Measurements from ENCODE around the gene AFAP1.

AFAP1 gene

DNA sequence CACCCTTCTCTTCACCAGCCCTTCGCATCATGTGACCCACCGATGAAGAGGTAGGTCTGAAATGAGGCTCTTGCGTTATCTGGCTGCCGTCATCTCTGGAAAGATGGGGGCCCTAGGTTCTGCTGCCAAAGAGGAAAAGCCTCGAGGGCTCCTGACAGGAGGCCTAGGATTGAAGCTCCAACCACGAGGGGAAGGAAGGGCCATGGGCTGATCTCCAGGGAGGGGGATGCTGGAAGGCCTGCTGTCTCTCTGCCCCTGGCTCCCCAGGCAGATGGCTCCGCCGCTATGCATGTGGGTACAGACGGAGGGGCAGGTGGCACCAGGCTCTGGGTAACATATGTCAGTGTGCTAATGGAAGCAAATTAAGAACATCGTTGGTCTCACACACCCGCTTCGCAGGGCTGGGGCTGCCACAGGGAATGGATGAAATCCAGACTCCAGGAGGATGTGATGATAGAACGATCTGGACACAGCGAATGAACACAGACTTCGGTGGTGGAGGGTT is 44.9 kb downstream of the AFAP1 start:
- DNase-seq (ENCODE audit: low read depth in 2 of 2, low spot score in 1 of 2): no peak

DNA sequence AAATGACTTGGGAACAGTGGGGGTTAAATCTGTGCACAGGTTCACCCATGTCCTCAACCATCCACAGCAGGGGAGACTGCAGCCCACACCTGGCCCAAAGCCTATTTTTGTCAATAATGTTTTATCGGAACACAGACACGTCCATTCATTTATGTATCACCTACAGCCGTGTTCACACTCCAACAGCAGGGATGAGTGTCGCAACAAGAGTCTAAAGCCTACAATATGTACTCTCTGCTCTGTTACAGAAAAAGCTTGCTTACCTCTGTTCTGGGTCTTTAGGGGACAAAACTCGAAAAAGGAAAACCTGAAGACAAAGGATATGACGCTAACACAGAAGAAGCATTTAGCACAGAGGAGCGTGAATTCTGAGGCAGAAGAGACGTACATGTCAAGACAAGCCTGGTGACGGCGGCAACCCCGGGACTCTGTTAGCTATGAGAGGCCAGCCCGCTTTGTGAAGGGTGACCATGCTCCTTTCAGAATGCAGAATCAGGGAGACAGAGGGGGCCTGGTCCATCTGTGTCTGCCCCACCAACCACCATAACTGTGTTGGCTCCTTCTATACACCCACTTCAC is 45.5 kb downstream of the AFAP1 start:
- no peak for DNase-seq (ENCODE audit: low read depth in 2 of 2, low spot score in 1 of 2)

DNA sequence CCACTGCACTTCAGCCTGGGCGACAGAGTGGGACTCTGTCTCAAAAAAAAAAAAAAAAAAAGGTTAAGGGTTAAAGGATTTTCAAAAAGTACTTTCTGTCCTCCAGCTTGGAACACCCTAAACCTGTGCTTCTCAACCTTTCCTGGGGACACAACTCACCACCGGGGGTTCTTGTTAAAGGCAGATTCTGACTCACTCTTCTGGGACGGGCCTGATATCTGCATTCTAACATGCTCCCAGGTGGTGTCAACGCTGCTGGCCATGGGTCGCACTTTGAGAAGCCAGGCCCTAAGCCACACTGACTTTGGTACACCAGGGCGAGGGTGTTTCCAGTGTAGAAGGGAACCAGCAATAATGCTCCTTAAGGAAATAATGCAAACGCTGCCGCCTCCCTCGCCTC is 46.1 kb downstream of the AFAP1 start:
- DNase-seq (ENCODE audit: low read depth in 2 of 2, low spot score in 1 of 2): no peak

DNA sequence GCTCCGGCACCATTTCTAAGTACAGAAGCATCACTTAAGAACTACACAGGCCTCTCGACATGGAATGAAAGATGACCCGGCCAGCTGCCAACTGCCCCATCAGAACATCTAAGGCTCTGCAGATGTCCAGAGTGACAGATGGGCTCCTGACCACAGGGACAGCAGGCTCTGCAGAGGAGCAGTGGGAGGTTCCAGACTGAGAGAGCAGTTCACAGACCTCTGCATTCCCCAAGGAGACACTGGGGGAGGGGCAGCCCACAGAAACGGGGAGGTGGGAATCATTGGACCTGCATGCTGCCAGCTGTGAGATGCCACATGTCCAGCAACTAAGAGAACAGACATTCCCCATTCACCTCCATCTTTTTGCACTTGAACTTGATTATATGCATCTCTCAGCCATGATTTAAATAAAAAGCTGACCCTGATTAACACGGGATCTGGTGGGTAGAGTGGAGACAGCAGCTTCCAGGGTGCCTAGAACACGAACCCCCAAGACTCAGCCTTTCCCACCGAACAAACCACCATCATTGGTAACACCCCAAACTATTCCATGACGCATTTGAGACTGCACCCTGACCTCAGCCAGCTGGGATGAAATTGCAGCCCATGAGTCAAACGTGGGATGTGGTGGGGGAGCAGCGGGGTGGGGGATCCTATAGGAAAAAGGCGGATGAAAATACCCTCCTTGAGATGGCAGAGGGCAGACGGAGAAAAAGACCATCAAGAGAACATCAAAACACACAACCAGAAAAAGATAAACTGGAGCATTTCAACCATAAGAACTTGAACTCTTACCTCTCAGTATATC is 47.2 kb downstream of the AFAP1 start:
- no peak for DNase-seq (ENCODE audit: low read depth in 2 of 2, low spot score in 1 of 2)

DNA sequence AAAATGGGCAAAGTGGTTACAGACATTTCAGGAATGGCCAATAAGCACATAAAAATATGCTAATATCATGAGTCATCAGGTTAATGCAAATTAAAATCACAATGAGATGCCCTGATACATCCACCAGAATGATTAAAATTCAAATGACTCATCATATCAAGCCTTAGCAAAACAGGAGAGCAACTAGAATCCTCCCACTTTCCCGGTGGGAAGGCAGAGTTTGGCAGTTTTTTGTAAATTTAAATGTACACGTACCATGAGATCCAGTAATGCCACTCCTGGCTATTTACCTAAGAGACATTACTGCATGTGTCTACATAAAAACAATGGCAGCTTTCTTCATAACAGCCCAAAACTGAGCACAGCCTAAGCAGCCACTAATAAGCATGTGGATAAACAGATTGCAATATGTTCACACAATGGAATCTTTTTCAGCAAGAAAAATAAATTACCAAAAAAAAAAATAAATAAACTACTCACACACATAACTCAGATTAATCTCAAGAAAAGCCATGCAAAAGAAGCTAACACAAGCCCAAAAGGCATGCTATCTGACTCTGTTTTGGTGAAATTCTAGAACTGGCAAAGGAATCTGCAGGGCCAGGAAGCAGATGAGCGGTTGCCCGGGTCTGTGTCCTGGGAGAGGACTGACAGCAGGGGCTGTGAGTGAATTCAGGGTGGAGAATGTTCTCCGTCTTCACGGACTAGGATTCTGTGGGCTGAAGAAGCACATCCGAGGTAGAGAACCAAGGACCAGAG is 48.8 kb downstream of the AFAP1 start:
- DNase-seq (ENCODE audit: low read depth in 2 of 2, low spot score in 1 of 2): no peak

DNA sequence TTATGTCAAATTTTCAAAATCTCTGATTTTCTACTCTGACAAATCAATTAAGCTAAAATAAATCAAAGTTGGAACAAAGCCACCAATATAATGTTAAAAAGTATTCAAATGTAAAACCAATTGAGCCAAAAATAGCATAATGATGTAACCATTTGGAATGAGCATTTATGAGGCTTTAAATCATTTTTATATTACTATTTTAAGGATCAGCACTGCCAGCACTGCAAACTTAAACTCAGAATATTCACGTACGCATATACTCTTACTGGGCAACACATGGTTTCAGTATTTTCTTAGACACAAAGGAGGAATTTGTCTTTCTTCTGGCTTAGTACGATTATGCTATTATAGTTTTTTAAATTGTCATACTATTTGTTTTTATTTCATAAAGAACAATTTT is 52.2 kb downstream of the AFAP1 start:
- DNase-seq (ENCODE audit: low read depth in 2 of 2, low spot score in 1 of 2): no peak

DNA sequence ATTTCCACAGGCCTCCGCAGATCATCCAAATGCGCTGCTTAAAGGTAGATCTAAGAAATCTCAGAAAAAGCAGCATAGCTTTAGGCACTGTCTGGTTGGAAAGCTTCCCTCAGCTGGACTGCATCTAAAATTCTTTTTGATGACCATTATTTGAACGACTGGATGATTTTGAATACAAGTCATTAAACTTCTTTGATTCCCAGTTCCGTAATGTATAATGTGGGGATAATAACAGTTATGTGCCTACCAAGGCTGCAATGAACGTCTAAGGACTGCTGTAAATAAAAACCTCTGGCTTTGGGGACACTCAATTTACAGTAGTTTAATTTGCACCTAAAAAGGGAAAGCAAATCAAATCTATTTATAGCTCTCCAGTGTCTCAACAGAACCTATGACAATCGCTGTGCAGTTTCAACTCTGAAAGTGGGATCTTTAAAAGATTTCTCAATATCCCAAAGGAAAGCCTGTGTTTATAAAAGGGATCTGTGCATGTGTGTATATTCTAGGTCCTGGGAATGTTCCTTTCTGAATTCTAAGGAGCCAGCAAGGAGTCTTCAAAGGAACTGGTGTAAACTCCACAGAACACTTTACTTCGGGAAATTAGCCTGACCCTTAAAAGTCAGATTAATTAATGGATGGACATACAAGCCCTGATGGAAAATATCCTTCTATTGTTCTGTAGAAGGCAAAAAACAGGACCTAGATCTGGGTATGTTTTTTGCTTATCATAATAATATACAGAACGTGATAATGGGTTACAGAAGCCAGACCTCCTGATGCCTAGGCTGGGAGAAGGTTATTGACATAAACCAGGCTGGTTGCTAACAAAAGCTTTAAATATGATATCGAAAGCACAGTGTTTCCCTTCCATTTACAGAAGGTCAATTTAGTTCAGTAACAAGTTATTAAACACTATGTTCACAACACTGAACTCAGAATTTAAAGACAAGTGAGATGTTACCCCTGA is 53.4 kb downstream of the AFAP1 start:
- no peak for DNase-seq (ENCODE audit: low read depth in 2 of 2, low spot score in 1 of 2)

DNA sequence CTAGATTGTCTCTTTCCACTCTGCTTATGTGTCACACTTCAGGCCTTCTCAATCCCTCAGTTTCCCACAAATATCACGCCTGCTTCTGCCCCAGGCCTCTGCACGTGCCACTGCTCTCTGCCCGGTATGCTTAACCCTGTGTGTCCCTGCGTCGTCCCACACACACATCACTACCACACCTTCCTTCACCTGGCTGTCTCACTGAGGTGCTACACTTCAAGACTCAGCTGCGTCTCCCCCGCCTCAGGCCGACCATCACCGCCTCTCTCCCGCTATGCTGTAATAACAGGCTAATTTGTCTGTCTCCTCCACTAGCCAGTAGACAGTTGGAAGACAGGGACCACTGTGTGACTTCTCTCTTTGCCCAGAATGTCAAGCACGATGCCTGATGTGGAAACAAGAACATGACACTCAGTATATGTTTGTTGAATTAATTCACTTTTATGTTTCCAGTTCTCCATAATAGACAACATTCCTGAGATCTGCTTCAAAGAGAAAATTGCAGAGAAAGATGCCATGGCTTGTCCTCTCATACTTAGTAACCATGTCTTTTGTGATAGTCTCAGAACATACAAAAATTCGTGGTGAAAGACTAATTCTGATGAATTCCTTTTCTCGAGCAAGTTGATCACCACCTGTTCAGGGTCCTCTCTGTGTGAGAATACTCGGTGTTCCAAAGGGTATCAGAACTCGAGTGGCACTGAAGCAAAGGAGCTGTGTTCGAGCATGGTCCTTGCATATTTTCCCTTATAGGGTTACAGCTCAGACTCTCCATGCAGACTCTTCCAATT is 54.2 kb downstream of the AFAP1 start:
- no peak for DNase-seq (ENCODE audit: low read depth in 2 of 2, low spot score in 1 of 2)

DNA sequence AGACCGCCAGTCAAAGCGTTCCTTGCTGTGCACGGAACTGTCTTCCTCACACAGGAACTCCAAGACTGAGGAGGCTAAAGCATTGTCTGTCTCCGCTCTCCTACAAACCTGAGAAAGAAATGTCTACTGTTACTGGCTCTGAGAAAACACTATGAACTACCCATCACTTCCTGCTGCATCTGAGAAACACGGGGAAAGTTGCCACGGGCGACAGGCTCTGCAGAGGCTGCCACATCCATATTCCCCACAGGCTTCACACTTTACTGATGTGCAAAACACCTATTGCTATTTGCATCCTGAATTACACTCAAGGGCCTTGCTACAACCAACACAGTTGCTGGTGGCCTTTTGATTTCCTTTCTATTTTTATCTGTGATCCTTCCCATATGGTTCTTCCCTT is 59.0 kb downstream of the AFAP1 start:
- no peak for DNase-seq (ENCODE audit: low read depth in 2 of 2, low spot score in 1 of 2)

DNA sequence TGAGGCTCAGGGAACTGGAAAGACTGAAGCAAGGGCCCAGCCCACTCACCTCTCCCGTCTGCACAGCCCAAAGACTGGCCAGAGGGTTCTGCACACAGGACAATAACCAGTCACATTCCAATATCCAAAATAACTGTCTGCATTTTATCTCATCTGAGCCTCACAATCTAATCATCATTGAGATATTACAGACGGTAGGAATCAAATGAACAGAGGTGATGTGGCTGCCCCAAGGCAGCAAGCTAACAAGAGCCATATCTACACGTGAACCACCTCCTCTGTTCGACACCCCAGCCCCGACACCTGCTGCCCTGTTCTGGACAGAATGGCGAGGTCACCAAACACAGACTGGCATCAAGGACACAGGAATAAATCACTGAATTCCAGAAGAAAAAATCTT is 60.5 kb downstream of the AFAP1 start:
- DNase-seq (ENCODE audit: low read depth in 2 of 2, low spot score in 1 of 2): no peak

DNA sequence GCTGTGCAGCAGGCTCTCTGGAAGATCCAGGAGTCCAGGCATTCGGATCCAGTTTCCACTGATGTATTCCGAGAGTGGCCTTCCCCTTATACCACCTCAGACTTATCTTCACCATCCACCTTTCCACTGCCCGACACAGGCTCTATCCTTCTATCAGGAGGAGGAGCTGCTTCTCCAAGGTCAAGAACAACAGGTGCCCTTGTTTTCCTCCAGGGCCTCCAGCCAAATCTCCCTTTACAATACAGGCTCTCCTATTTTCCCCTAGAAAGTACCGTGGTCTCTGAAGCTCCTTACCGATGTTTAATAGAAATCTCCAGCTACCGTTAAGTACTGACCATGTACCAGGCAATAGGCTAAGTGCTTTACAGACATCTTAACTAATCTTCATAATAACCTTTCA is 61.3 kb downstream of the AFAP1 start:
- DNase-seq (ENCODE audit: low read depth in 2 of 2, low spot score in 1 of 2): no peak

DNA sequence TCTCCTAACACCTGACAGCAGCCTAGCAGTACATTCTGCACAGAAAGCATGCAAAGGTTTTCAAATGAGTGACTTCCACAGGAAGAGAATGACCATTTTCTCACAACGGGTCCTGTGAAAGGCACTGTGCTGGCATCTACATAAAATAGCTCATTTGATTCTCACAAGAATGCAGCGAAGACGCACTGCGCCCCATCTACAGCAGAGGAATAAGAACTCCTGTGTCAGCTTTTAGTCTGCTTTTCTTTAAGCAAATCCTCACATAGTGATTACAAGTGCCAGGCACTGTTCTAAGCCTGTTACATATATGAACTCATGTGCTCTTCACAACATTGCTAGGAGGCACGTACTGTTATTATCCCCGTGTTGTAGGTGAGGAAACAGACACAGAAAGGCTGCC is 62.5 kb downstream of the AFAP1 start:
- DNase-seq (ENCODE audit: low read depth in 2 of 2, low spot score in 1 of 2): no peak

DNA sequence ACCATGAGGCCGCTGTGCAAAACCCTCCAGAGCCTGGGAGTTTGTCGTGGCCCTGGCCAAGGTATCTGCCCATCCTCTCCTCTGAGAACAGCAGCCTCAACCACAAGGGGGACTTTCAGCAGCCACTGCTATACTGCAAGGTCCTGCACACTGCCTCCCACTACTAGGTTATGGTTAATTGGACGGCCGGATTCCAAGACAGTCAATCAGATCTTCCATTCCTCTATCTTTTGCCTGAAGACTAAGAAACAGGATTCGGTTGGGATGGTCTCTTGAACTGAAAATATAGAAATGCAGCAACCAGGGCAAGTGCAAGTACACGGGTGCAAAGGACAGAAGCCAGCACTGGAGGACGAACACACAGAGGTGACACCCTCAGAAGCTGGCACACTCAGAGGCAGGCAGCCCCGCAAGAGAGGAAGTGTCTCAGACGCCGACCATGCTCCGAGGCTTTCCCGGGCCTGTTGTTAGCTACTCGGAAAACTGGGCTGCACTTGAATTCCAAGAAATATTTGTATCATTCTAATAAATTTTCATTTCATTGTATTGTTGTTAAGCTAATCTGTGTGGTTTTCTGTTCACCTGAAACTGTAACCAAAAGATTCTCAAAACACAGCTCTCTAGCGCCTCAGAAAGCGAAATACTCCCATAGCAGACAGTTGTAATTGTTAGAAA is 63.3 kb downstream of the AFAP1 start:
- peak in 1 of 2 donors; percentile 13 for DNase-seq (ENCODE audit: low read depth in 2 of 2, low spot score in 1 of 2)

DNA sequence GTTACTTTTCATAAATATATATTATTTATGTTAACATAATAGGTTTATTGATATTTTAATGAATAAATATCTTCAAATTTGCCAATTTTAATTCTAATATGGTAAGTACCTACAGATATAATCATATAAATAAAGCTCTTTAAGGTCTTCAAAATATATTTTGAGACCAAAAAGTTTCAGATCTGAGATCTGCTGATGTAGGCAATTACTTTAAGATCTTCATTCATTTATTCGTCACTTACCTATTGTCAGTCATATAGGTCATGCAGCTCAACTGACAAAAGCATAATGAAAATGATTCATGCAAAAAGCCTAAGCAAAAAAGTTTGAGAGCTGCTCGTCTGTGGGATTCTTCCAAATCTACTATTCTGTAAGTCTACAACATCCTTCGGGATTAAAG is 64.8 kb downstream of the AFAP1 start:
- DNase-seq (ENCODE audit: low read depth in 2 of 2, low spot score in 1 of 2): no peak

DNA sequence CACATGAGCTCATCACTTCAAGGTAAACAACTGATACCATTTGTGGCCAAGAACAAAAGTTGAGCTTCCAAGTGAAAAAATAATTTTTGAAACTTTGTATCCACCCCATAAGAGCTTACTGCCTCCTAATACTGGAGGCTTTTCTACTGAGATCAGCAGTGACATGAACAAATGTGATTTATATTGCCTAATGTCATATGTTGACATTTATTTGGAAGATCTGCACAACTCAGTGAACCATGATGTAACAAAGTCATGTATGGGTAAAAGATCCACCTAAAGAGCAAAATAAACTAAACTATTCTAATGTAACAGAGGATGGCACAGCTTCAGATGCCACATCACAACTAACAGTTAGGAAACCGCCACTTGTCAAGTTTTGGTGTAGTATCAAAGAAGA is 65.8 kb downstream of the AFAP1 start:
- no peak for DNase-seq (ENCODE audit: low read depth in 2 of 2, low spot score in 1 of 2)

DNA sequence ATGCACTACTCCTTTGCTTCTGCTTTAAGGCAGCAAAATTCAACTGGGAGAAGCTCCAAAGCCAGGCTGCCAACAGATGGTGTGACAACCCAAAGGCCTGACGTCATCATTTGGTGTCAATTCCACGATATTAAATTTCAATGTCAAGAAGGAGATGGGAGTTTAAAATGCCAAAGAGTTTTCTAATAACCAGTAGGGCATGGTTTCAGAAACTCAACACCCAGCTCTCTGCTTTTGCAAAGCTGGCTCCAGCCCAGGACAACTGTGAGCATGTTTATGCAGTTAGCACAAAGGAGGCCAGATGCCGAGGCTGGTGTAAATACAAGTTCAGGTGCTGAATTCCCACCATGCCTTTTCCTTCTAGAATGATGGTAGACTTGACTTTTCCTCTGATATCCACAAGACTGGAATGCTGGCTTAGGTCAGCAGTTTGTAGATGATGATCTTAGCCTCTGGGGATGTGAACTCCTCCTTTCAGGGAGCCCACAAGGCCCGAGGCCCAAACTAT is 67.3 kb downstream of the AFAP1 start:
- DNase-seq (ENCODE audit: low read depth in 2 of 2, low spot score in 1 of 2): no peak

DNA sequence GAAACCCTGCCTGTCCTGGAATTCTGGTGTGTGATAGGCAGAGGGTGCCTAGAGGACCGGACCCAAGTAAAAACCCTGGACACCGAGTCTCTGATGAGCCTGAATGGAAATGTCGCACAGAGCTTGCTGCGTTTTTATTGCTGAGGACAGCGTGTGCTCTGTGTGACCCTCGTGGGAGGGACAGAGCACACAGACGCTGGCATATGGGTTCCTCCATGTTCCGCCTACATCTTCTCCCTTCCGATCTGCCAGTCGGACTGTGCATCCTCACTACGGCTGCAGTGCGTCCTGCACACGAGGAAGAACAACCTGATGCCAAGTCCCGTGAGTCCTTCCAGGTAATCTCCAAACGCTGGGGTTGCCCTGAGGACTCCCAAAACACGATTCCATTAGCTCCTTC is 68.3 kb downstream of the AFAP1 start:
- DNase-seq (ENCODE audit: low read depth in 2 of 2, low spot score in 1 of 2): no peak

DNA sequence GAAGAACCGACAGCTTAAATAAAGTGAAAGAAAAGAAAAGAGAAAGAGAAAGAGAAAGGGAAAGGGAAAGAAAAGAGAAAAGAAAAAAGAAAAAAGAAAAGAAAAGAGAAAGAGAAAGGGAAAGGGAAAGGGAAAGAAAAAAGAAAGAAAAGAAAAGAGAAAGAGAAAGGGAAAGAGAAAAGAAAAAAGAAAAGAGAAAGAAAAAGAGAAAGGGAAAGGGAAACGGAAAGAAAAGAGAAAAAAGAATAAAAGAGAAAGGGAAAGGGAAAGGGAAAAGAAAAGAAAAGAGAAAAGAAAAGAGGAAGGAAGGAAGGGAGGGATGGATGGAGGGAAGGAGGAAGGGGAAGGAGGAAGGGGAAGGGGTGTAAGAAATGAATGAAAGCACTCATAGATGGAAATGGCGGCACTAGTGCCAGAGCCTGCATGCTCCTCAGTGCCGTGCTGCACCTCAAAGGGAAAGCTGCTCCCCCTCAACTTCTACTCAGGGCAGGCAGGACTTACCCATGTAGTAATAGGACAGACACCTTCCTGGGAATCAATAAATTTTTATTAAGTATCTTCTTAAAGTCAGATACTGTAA is 70.7 kb downstream of the AFAP1 start:
- no peak for DNase-seq (ENCODE audit: low read depth in 2 of 2, low spot score in 1 of 2)

DNA sequence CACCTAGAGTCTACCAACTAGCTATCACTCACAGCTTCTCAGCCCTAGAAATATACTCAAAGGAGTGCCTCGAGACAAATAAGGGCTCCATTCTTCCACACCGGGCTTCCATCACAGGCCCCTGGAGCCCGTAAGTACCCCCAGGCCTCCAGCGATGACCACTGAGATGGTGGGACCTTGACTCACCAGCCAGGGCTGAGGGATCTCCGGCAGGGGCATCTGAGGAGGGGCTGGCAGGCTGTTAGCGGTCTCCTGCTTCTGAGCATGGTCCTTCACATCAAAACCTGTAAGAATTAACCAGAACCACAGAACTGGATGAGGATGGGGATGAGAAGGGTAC is 71.3 kb downstream of the AFAP1 start:
- no peak for DNase-seq (ENCODE audit: low read depth in 2 of 2, low spot score in 1 of 2)
